Measurements from ENCODE around the gene ZCCHC14.

GRCh38 chr16:87525352-87525751 is 32.5 kb upstream of the ZCCHC14 start:
- no peak for TF ChIP-seq POLR2A (IDR thresholded peaks at IDR 0.05; ENCODE audit: low read depth)
- no peak for TF ChIP-seq CTCF (IDR thresholded peaks at IDR 0.05)
- TF ChIP-seq EP300 (IDR thresholded peaks at IDR 0.05), result no peak

Measured in esophagus muscularis mucosa (tissue), 4 donors.